Mucosa of rectum (tissue), 2 donors: ENCODE results near the gene ILK.
A peak's percentile ranks its signal among the peaks of the same experiment; 100 is the strongest.

Experiments used
- H3K27ac ChIP-seq, 2 donors: one replicate each; pipeline ENCODE4 v1.7.0; 2013; ENCODE audit warnings: inconsistent platforms in 2 of 2, low read depth in 2 of 2, low read length in 2 of 2
- H3K27me3 ChIP-seq, 2 donors: one replicate each; pipeline ENCODE4 v1.7.0; 2013; ENCODE audit warnings: low read length in 2 of 2; ENCODE audit not compliant: control insufficient read depth in 2 of 2, insufficient read depth in 2 of 2
- H3K36me3 ChIP-seq, 2 donors: one replicate each; pipeline ENCODE4 v1.7.0; 2013; ENCODE audit warnings: low read length in 2 of 2; ENCODE audit not compliant: control insufficient read depth in 2 of 2, insufficient read depth in 2 of 2
- H3K4me1 ChIP-seq, 2 donors: one replicate each; pipeline ENCODE4 v1.7.0; 2013; ENCODE audit warnings: low read length in 2 of 2, mild to moderate bottlenecking in 1 of 2; ENCODE audit not compliant: control insufficient read depth in 2 of 2, insufficient read depth in 2 of 2
- H3K4me3 ChIP-seq, 2 donors: one replicate each; pipeline ENCODE4 v1.7.0; 2013; ENCODE audit warnings: low read length in 2 of 2
- H3K9ac ChIP-seq, 2 donors: one replicate each; pipeline ENCODE4 v1.7.0; 2013; ENCODE audit warnings: low read length in 2 of 2, low read depth in 1 of 2, mild to moderate bottlenecking in 1 of 2
- H3K9me3 ChIP-seq, 2 donors: one replicate each; pipeline ENCODE4 v1.7.0; 2013; ENCODE audit warnings: low read length in 2 of 2; ENCODE audit not compliant: control insufficient read depth in 2 of 2
- donor health status: healthy.
- donor health status: Normal muscosa, but diverticular disease.

ILK gene

DNA sequence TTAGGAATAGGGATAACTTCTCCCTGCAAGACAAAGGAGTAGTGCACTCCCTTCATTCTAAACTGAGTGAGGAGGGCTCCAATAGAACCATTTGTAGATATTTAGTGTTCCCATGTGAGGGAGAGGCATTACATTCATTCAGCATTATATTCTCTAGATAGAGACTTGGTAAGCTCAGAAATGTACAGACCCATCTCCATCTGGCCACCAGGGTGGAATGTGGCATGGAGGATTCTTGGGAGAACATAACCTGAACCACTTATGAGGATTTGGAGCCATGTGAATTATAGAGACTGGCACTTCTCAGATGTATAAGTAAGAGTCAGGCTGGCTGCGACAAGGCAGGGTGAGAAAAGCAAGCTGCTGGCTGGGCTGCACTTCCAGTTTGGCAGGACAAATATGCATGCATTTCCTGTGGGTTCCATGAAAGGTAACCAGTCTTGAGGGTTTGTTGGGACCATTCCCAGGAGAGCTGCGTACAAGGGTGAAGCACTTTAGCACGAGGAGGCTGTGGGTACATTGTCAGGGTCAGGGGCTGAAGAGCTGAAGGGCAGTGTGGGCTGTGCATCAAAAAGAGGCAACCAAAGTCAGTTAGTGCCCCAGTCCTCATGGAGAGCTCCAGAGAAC, 9.3 kb upstream of the ILK start:
- peaks cover 27 to 34% of the 10 kb centered on the region in 2 donors for H3K36me3 ChIP-seq
- no peak overlapping the region for H3K27ac ChIP-seq
- H3K27me3 ChIP-seq, result no peaks in the 10 kb centered on the region
- H3K9me3 ChIP-seq, result no peaks in the 10 kb centered on the region
- H3K4me3 ChIP-seq, result no peak overlapping the region
- no peaks in the 10 kb centered on the region for H3K4me1 ChIP-seq
- H3K9ac ChIP-seq, result no peak overlapping the region

DNA sequence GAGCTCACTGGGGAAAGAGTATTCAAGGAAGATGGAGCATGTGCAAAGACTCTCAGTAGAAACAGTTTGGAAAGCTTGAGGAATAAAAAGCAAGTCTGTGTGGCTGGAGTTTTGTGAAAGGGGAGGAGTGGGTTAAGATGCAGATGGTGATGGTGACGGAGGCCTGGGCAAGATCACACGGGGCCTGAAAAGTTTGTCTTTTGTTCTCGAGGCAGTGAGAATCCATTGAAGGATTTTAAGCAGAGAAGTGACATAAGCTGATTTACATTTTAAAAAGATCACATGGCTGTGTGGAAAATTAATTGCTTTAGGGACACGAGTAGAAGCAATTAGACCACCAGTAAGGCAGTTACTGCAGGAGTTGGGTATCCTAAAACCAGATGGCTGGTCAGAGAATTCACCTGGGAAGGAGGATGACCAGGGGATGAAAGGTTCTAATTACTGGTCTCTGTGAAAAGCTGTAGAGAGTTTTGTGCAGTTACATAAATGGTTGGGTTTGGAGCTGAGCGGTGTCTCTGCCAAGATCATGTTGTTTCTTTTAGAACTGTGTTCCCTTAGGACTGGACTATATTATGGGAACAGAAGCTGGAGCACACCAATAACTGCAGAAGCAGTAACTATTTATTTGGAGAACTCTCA, 7.2 kb upstream of the ILK start:
- Histone ChIP-seq H3K9ac (no peak overlapping the region), H3K36me3 (peaks cover 48 to 53% of the 10 kb centered on the region in 2 donors), H3K4me3 (no peak overlapping the region), H3K4me1 (no peaks in the 10 kb centered on the region), H3K9me3 (no peaks in the 10 kb centered on the region), H3K27me3 (no peaks in the 10 kb centered on the region), H3K27ac (peak overlapping the region in 1 of 2 donors; percentile 21)

DNA sequence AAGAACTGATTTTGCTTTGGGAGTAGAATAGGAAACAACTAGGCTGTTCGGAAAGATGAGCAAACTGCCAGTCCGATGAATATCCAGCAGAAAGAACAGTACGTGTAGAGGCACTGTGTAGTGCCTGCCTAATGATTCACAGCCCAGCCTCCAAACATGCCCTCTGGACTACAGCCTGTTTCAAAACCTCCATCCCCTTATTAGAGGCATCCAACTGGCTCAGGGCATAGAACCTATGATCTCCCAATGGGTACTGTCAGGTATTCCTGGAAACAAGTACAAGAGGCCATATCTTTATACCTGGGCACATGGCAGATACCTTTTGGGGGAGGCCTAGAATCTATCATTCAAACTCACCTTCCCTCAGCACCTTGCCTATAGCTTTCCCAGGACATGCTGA, 5.0 kb upstream of the ILK start:
- no peak overlapping the region for H3K4me3 ChIP-seq
- H3K36me3 ChIP-seq, result peaks cover 49 to 52% of the 10 kb centered on the region in 2 donors
- no peaks in the 10 kb centered on the region for H3K27me3 ChIP-seq
- H3K9ac ChIP-seq, result no peak overlapping the region
- no peaks in the 10 kb centered on the region for H3K9me3 ChIP-seq
- no peak overlapping the region for H3K27ac ChIP-seq
- H3K4me1 ChIP-seq, result peaks cover 10 to 12% of the 10 kb centered on the region in 2 donors

DNA sequence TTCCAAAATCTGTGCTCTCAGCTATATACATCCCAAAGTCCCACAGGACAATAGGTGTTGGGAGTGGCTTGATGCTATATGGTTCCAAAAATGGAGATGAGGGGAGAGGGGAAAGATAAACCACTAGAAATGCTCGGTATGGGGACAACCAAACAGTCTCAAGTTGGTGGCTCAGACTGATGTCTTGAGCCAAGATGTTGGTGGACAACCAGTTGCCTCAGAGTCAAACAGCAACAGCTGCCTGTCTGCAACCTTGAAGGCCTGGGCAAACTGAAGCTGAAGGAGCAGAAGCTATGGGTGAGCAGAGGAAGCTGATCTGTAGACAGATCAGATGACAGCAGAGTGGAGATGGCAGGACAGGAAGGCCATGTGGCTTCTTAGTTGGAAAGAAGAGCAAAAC, 4.1 kb upstream of the ILK start:
- Histone ChIP-seq H3K9ac (no peak overlapping the region), H3K27me3 (no peaks in the 10 kb centered on the region), H3K4me1 (peaks cover 10 to 15% of the 10 kb centered on the region in 2 donors), H3K9me3 (no peaks in the 10 kb centered on the region), H3K27ac (no peak overlapping the region), H3K4me3 (no peak overlapping the region), H3K36me3 (peaks cover 45% of the 10 kb centered on the region in 2 donors)

DNA sequence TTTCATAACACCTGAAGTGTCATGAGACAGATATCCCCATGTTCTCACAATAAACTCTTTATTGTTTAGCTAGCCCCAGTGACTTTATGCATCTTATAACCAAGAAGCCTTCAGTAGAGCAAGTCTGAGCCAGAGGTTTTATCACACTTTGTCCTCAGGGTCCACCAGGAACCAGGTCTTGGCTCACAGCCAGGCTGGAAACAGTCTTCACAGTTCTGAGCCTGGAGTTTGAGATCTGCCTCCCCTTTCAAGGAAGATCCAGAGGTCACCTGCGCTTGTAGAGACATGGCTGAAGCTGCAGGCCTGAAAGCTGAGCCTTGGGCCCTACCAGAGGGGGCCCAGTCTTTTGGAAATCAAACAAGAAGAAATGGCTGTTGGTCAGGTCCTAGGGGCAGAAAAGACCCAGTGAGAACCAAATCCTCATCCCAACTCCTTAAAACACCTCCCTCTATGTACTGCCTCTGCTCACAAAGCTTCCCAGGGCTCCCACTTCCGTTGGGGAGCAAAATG, 3.6 kb upstream of the ILK start:
- H3K27me3 ChIP-seq, result no peaks in the 10 kb centered on the region
- no peak overlapping the region for H3K27ac ChIP-seq
- H3K9ac ChIP-seq, result no peak overlapping the region
- H3K9me3 ChIP-seq, result no peaks in the 10 kb centered on the region
- H3K4me1 ChIP-seq, result peaks cover 15 to 20% of the 10 kb centered on the region in 2 donors
- H3K4me3 ChIP-seq, result no peak overlapping the region
- peaks cover 42% of the 10 kb centered on the region in 2 donors for H3K36me3 ChIP-seq

DNA sequence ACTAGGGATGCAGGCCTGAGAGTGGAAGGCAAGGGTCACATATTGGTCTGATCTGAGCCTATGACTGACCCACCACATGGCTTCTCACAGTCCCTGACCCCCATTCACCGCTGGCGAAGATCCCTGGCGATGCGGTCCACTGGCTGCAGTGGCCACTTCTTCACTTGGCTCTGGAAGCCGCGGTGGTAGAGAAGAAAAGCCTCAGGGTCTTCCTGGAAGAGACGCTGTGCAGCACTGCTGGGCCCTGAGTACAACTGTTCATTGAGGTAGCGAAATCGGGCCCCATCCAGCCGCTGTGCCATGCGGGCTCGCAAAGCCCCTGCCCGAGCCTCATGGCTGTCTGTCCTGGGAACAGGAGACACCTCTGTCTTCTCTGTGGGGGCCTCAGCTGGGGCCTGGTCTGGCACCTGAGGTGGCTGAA, 2.5 kb upstream of the ILK start:
- H3K27me3 ChIP-seq, result no peaks in the 10 kb centered on the region
- peaks cover 22 to 27% of the 10 kb centered on the region in 2 donors for H3K4me1 ChIP-seq
- no peaks in the 10 kb centered on the region for H3K9me3 ChIP-seq
- peaks cover 39 to 42% of the 10 kb centered on the region in 2 donors for H3K36me3 ChIP-seq
- H3K27ac ChIP-seq, result no peak overlapping the region
- H3K4me3 ChIP-seq, result no peak overlapping the region
- H3K9ac ChIP-seq, result no peak overlapping the region

DNA sequence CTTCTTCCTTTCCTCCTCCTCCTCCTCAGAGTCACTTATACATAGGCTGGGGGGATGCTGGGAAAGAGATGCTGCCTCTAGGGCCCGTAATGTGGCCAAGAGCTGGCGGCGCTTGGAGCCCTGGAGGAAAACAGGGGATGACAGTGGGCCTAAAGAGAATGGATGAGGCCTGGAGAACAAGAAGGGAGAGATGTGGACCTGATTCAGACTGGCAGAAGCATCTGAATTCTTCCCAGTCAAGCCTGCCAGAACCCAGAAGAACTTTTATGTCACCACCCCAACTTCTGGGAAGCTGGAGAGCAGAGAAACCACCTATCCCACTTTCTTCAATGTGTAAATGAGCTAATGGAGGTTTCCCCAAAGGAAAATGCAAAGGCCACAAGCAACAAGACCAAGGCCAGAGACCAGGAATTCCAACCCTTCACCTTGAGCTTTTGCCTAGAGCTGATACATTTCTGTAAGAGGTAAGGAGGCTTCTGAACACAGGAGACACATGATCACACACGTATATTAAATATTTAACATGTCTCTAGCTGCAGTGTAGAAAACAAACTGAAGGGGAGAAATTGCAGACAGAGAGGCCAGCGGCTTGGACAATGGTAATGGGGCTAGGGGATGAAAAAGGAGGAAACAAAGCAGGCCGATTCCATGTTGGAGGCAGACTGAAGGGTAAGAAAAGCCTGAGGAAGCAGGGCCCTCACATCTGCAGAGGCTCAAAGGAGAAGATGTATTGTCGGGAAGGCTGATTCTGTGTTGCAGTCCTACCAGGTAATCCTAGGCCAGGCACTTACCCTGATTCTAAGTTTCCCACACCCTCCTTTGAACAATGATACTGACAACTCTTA, 1.3 kb upstream of the ILK start:
- Histone ChIP-seq H3K36me3 (peaks cover 29 to 38% of the 10 kb centered on the region in 2 donors), H3K27me3 (no peaks in the 10 kb centered on the region), H3K4me3 (peak overlapping the region; percentile 94 to 96), H3K4me1 (peaks cover 29 to 39% of the 10 kb centered on the region in 2 donors), H3K9me3 (no peaks in the 10 kb centered on the region), H3K27ac (no peak overlapping the region), H3K9ac (peak overlapping the region; percentile 83 to 99)

DNA sequence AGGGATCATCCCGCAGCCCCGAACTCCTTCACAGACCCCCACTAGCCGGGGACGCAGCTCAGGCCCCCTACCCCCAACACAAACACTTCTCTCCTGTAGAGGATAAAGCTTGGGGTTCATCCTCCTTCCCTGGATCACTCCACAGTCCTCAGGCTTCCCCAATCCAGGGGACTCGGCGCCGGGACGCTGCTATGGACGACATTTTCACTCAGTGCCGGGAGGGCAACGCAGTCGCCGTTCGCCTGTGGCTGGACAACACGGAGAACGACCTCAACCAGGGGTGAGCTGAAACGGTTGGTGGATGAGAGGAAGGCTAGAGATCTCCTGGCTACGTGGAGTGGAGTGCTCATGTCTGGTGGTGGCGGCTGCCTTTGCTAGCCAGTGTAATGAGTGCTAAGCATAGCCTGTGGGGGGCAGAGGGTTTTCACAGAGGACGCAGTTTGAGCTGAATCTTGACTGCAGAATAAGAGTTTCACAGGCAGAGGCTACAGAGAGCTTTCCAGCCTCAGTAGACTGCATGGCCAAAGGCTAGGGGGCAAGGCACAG, 580 bp downstream of the ILK start:
- no peaks in the 10 kb centered on the region for H3K9me3 ChIP-seq
- H3K4me3 ChIP-seq, result peak overlapping the region; percentile 94 to 96
- H3K4me1 ChIP-seq, result peaks cover 38 to 47% of the 10 kb centered on the region in 2 donors
- no peaks in the 10 kb centered on the region for H3K27me3 ChIP-seq
- H3K36me3 ChIP-seq, result peaks cover 37 to 41% of the 10 kb centered on the region in 2 donors
- peak overlapping the region; percentile 97 to 99 for H3K9ac ChIP-seq
- H3K27ac ChIP-seq, result peak overlapping the region; percentile 90 to 93

DNA sequence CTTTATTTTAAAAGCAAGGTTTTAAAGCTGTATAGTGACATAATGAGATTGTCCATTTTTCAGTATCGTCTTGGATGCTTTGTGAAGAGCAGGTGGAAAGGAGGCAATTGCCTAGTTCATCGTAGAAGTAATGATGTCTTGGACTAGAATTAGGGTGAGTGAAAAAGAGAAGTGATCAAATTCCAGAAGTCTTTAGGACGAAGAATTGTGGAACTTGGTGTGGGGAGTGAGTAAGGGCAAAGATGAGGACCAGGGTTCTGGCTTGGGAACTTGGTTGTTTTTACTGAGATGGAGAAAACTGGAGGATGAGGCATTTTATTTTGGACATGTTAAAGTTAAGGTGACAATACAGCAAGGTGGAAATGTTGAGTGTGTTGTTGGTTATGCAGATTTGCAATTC, 1.2 kb downstream of the ILK start:
- Histone ChIP-seq H3K27me3 (no peaks in the 10 kb centered on the region), H3K9me3 (no peaks in the 10 kb centered on the region), H3K4me1 (peaks cover 42 to 47% of the 10 kb centered on the region in 2 donors), H3K36me3 (peaks cover 37 to 41% of the 10 kb centered on the region in 2 donors), H3K9ac (peak overlapping the region; percentile 97 to 99), H3K4me3 (peak overlapping the region; percentile 94 to 96), H3K27ac (peak overlapping the region; percentile 90 to 93)
